IMR-90 (cell line): ENCODE data around the gene RAB40C.

Experiments
- BHLHE40 ChIP-seq: fragments of 150-350 bp; IDR thresholded peaks from 2 replicates; pipeline ENCODE4 v1.6.1; 2016; ENCODE audit warnings: mild to moderate bottlenecking, low read depth, low read length
- CEBPB ChIP-seq: IDR thresholded peaks from 2 replicates; pipeline ENCODE4 v1.6.1; 2012; ENCODE audit warnings: low read depth, low read length, improper control_type of control experiment
- ELK1 ChIP-seq: fragments of 150-350 bp; IDR thresholded peaks from 2 replicates; pipeline ENCODE4 v1.6.1; 2016; ENCODE audit warnings: low read depth, mild to moderate bottlenecking, low read length, moderate library complexity, borderline replicate concordance
- FOS ChIP-seq: fragments of 150-350 bp; IDR thresholded peaks from 2 replicates; pipeline ENCODE4 v1.6.1; 2016; ENCODE audit warnings: low read depth, low read length
- MXI1 ChIP-seq: IDR thresholded peaks from 2 replicates; pipeline ENCODE4 v1.6.1; 2012; ENCODE audit warnings: low read depth, mild to moderate bottlenecking, low read length, moderate library complexity, borderline replicate concordance
- POLR2A ChIP-seq: IDR thresholded peaks from 2 replicates; pipeline ENCODE4 v1.6.1; 2012; ENCODE audit warnings: mild to moderate bottlenecking, low read depth, low read length
- RAD21 ChIP-seq: IDR thresholded peaks from 2 replicates; pipeline ENCODE4 v1.6.1; 2012; ENCODE audit warnings: low read length, improper control_type of control experiment
- RFX5 ChIP-seq: IDR thresholded peaks from 2 replicates; pipeline ENCODE4 v1.8.0; 2012; ENCODE audit warnings: low read depth, mild to moderate bottlenecking, low read length, moderate library complexity
- USF2 ChIP-seq: fragments of 150-350 bp; IDR thresholded peaks from 2 replicates; pipeline ENCODE4 v1.6.1; 2017; ENCODE audit warnings: mild to moderate bottlenecking, antibody characterized with exemption, low read length, low read depth
- TF ChIP-seq, protein P1 (sequence below): conservative IDR thresholded peaks from 2 replicates; pipeline ENCODE4 v1.5.1; 2012; ENCODE audit warnings: mild to moderate bottlenecking, low read depth, low read length, improper control_type of control experiment

DNA sequence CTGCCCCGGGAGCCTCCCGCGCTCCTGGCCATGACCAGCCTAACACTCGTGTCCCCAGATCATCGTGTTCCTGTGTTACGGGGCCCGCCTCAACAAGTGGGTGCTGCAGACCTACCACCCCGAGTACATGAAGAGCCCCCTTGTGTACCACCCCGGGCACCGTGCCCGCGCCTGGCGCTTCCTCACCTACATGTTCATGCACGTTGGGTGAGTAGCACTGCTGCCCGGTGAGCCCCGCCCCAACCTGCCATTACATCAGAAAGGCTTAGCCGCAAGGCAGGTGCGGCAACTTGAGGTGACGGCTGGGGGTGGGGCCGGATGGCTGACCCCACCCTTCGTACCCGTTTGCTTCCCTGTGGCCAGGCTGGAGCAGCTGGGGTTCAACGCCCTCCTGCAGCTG is 87.0 kb downstream of the RAB40C start:
- TF ChIP-seq USF2 (no peak), POLR2A (no peak), BHLHE40 (no peak), ELK1 (no peak), RAD21 (no peak), CEBPB (no peak), RFX5 (no peak), MXI1 (no peak), FOS (no peak)
- TF ChIP-seq, protein P1, sequence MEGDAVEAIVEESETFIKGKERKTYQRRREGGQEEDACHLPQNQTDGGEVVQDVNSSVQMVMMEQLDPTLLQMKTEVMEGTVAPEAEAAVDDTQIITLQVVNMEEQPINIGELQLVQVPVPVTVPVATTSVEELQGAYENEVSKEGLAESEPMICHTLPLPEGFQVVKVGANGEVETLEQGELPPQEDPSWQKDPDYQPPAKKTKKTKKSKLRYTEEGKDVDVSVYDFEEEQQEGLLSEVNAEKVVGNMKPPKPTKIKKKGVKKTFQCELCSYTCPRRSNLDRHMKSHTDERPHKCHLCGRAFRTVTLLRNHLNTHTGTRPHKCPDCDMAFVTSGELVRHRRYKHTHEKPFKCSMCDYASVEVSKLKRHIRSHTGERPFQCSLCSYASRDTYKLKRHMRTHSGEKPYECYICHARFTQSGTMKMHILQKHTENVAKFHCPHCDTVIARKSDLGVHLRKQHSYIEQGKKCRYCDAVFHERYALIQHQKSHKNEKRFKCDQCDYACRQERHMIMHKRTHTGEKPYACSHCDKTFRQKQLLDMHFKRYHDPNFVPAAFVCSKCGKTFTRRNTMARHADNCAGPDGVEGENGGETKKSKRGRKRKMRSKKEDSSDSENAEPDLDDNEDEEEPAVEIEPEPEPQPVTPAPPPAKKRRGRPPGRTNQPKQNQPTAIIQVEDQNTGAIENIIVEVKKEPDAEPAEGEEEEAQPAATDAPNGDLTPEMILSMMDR = no peak
